ENCODE results near the gene DDX46. TPM values are rescaled to one million over a fixed set of nuclear protein-coding genes. Genes with fewer than 3 reads are reported as not detected.

DDX46 gene, protein sequence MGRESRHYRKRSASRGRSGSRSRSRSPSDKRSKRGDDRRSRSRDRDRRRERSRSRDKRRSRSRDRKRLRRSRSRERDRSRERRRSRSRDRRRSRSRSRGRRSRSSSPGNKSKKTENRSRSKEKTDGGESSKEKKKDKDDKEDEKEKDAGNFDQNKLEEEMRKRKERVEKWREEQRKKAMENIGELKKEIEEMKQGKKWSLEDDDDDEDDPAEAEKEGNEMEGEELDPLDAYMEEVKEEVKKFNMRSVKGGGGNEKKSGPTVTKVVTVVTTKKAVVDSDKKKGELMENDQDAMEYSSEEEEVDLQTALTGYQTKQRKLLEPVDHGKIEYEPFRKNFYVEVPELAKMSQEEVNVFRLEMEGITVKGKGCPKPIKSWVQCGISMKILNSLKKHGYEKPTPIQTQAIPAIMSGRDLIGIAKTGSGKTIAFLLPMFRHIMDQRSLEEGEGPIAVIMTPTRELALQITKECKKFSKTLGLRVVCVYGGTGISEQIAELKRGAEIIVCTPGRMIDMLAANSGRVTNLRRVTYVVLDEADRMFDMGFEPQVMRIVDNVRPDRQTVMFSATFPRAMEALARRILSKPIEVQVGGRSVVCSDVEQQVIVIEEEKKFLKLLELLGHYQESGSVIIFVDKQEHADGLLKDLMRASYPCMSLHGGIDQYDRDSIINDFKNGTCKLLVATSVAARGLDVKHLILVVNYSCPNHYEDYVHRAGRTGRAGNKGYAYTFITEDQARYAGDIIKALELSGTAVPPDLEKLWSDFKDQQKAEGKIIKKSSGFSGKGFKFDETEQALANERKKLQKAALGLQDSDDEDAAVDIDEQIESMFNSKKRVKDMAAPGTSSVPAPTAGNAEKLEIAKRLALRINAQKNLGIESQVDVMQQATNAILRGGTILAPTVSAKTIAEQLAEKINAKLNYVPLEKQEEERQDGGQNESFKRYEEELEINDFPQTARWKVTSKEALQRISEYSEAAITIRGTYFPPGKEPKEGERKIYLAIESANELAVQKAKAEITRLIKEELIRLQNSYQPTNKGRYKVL
- polyA plus RNA-seq (37.0 and 46.8 TPM in 2 replicates), polyA minus RNA-seq (47.5 and 55.2 TPM in 2 replicates)

DNA sequence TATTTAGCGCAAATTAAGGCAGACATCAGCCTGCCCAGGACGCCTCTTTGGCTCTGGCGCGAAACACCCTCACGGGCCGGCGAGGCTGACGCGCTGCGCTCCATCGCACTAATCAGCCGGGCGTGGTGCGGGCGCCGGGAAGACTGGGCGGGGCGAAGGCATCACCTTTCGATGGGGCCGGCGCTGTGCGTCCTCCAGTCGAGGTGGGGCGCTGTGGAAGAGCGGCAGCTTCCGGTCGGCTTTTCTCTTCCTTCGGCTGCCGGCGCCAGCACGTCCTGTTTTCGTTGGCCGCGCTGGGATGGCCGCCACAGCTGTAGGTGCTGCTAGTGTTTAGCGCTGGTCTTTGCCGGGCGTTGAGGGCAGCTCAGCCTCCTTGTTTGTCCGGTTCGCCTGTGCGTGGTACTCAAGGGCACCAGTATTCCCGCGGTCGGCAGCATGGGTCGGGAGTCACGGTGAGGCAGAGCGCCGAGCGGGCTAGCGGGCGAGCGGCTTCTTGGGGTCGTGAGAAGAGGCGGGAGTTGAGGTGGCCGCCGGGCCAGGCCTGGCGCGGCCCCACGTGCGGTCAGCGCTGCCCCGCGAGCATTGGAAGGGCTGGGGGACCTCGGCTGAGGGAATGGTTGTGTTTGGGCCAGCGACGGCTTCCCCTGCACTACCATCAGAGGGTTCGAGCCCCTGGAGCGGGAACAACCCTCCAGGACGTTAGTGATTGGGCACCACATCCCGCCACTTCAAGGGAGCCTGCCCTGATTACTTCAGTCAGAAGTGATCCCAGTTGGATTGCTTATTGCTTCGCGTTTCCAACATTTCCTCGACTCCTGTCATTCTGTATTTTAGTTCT, at the start of gene DDX46:
Gene DDX46 (plus strand): TSS at position 276 of the 838 bp plus-strand sequence. CDS start 160 bp downstream, at position 436.
- Histone ChIP-seq H3K27me3 (ENCODE audit: insufficient read depth, low read depth, low read length) (no peaks in the 10 kb centered on the region), H3K9ac (ENCODE audit: low read length) (peak within 1 kb of the TSS; percentile 87), H3K79me2 (replicated peaks; ENCODE audit: insufficient read depth, low read length) (peaks cover 43% of the 10 kb centered on the region), H3F3A (ENCODE audit: insufficient read depth, low read length, poor library complexity, severe bottlenecking) (no peaks in the 10 kb centered on the region), H3K9me3 (ENCODE audit: low read length) (no peaks in the 10 kb centered on the region), H3K27ac (ENCODE audit: low read length) (peak within 1 kb of the TSS; percentile 76), H3K4me3 (ENCODE audit: low read length) (peak within 1 kb of the TSS; percentile 97), H3K4me2 (ENCODE audit: low read length) (peak within 1 kb of the TSS; percentile 83), H4K20me1 (ENCODE audit: insufficient read depth) (no peaks in the 10 kb centered on the region), H2AFZ (ENCODE audit: low read depth, low read length) (peak within 1 kb of the TSS; percentile 87), H3K36me3 (ENCODE audit: insufficient read depth, low read length) (no peaks in the 10 kb centered on the region), H3K9me2 (ENCODE audit: insufficient read depth, low read length) (no peaks in the 10 kb centered on the region)
- peak; percentile 97 for TF ChIP-seq POLR2AphosphoS5 (IDR thresholded peaks at IDR 0.05)
- TF ChIP-seq, protein P1, sequence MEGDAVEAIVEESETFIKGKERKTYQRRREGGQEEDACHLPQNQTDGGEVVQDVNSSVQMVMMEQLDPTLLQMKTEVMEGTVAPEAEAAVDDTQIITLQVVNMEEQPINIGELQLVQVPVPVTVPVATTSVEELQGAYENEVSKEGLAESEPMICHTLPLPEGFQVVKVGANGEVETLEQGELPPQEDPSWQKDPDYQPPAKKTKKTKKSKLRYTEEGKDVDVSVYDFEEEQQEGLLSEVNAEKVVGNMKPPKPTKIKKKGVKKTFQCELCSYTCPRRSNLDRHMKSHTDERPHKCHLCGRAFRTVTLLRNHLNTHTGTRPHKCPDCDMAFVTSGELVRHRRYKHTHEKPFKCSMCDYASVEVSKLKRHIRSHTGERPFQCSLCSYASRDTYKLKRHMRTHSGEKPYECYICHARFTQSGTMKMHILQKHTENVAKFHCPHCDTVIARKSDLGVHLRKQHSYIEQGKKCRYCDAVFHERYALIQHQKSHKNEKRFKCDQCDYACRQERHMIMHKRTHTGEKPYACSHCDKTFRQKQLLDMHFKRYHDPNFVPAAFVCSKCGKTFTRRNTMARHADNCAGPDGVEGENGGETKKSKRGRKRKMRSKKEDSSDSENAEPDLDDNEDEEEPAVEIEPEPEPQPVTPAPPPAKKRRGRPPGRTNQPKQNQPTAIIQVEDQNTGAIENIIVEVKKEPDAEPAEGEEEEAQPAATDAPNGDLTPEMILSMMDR (IDR thresholded peaks at IDR 0.05; ENCODE audit: poor library complexity, severe bottlenecking): peak; percentile 98
- peak; percentile 64 for TF ChIP-seq EP300 (conservative IDR thresholded peaks at IDR 0.05; ENCODE audit: poor library complexity, severe bottlenecking)
- TF ChIP-seq TAF1 (IDR thresholded peaks at IDR 0.05; ENCODE audit: low read depth): peak; percentile 62
- TF ChIP-seq EZH2 (IDR thresholded peaks at IDR 0.05; ENCODE audit: borderline replicate concordance, insufficient read depth, low read length, poor library complexity, severe bottlenecking): no peak
- peak; percentile 90 for TF ChIP-seq MXI1 (conservative IDR thresholded peaks at IDR 0.05; ENCODE audit: poor library complexity, severe bottlenecking)
- peak; percentile 28 for TF ChIP-seq RAD21 (conservative IDR thresholded peaks at IDR 0.05)
- TF ChIP-seq, protein P2, sequence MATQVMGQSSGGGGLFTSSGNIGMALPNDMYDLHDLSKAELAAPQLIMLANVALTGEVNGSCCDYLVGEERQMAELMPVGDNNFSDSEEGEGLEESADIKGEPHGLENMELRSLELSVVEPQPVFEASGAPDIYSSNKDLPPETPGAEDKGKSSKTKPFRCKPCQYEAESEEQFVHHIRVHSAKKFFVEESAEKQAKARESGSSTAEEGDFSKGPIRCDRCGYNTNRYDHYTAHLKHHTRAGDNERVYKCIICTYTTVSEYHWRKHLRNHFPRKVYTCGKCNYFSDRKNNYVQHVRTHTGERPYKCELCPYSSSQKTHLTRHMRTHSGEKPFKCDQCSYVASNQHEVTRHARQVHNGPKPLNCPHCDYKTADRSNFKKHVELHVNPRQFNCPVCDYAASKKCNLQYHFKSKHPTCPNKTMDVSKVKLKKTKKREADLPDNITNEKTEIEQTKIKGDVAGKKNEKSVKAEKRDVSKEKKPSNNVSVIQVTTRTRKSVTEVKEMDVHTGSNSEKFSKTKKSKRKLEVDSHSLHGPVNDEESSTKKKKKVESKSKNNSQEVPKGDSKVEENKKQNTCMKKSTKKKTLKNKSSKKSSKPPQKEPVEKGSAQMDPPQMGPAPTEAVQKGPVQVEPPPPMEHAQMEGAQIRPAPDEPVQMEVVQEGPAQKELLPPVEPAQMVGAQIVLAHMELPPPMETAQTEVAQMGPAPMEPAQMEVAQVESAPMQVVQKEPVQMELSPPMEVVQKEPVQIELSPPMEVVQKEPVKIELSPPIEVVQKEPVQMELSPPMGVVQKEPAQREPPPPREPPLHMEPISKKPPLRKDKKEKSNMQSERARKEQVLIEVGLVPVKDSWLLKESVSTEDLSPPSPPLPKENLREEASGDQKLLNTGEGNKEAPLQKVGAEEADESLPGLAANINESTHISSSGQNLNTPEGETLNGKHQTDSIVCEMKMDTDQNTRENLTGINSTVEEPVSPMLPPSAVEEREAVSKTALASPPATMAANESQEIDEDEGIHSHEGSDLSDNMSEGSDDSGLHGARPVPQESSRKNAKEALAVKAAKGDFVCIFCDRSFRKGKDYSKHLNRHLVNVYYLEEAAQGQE (IDR thresholded peaks at IDR 0.05; ENCODE audit: borderline replicate concordance): peak; percentile 70
- TF ChIP-seq SMC3 (conservative IDR thresholded peaks at IDR 0.05; ENCODE audit: poor library complexity): no peak
